Thyroid gland (tissue), 4 donors: ENCODE results near the gene GAS1. TPM values are rescaled to one million over a fixed set of nuclear protein-coding genes. Genes with fewer than 3 reads are reported as not detected.

ENCODE experiments used
- DNase-seq, 2 donors: peaks; one replicate each; pipeline ENCODE4 v3.0.0-alpha.2; 2019
- H3K27ac ChIP-seq, 3 donors: fragments of 200-600 bp; sonication (generic); 1 replicate in 2 of 3; 2 replicates in 1 of 3; pipeline ENCODE4 v1.5.1; 2016 to 2019; ENCODE audit warnings: mild to moderate bottlenecking in 1 of 3, moderate library complexity in 1 of 3
- H3K27me3 ChIP-seq: fragments of 200-600 bp; sonication (generic); one replicate; pipeline ENCODE4 v1.5.1; 2019
- H3K36me3 ChIP-seq, 2 donors: fragments of 200-600 bp; sonication (generic); one replicate each; pipeline ENCODE4 v1.5.1; 2016 to 2019
- H3K4me1 ChIP-seq, 2 donors: fragments of 200-600 bp; sonication (generic); one replicate each; pipeline ENCODE4 v1.5.1; 2017 to 2019
- H3K4me3 ChIP-seq, 3 donors: fragments of 200-600 bp; sonication (generic); replicated peaks in 1 of 3; 1 replicate in 2 of 3; 2 replicates in 1 of 3; pipeline ENCODE4 v1.5.1; 2016; ENCODE audit warnings: mild to moderate bottlenecking in 1 of 3
- H3K9me3 ChIP-seq: fragments of 200-600 bp; sonication (generic); one replicate; pipeline ENCODE4 v1.5.1; 2017
- POLR2A ChIP-seq, 2 donors: fragments of 450-650 bp; IDR thresholded peaks; one replicate each; pipeline ENCODE4 v1.6.1; 2017; ENCODE audit warnings: antibody characterized with exemption in 2 of 2, mild to moderate bottlenecking in 2 of 2, moderate library complexity in 1 of 2
- WGBS, 2 donors: methylation state at CpG; one replicate each; pipeline ENCODE4 v1.1.5; 2017; 5-methylcytosine and 5-hydroxymethylcytosine counted together
- intact Hi-C: fragments of 100-400 bp; cut with DNase I; formaldehyde crosslinking; loops from one replicate; pipeline ENCODE4 v1.15.1; 2023
- total RNA-seq, 4 donors: library from RNA; depleted of rRNA; stranded (reverse); fragments of >200 nt; gene quantifications; one replicate each; pipeline ENCODE4 v1.2.3, GENCODE V29; 2016
- TF ChIP-seq, protein P1 (sequence below), 6 experiments: fragments of 200-600 bp in 3 of 6; fragments of 450-650 bp in 3 of 6; sonication (generic) in 3 of 6; IDR thresholded peaks; one replicate each; pipeline ENCODE4 v1.5.1; 2016 to 2019; ENCODE audit warnings: antibody characterized with exemption in 6 of 6, mild to moderate bottlenecking in 2 of 6, inconsistent platforms in 1 of 6, moderate library complexity in 1 of 6

The GAS1 gene
- total RNA-seq, 4 donors from 2014 or later, result 17.1 to 88.6 (median 35.3) TPM

DNA sequence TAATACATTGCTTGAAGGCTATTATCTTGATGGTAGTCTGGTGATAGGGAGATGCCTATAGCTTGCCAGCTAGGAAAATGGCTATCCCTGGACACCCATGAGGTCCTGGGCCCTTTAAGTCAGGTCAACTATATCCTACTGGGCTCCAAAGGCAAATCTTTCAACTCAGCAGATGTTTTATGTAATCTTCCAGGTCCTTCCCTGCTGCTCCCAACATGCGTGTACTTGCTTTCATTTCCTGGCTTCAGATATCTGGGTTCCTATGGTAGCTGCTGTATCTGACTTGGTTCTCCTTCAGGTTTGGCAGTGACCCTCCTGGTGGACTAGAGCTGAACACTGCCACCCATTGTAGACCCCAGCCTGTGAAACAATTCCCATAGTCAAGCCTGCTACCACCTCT is 32.4 kb upstream of the GAS1 start:
- WGBS, 2 donors, result 91 to 100% methylated on average over 1 of the region's 1 CpG
- Histone ChIP-seq H3K36me3 (no peaks in the 10 kb centered on the region), H3K27me3 (no peaks in the 10 kb centered on the region), H3K4me3 (no peak overlapping the region), H3K27ac (no peak overlapping the region), H3K4me1 (peaks cover 0 to 5% of the 10 kb centered on the region in 2 donors), H3K9me3 (no peaks in the 10 kb centered on the region)
- DNase-seq, result no peak
- intact Hi-C loops, result no loop called here
- TF ChIP-seq, protein P1, sequence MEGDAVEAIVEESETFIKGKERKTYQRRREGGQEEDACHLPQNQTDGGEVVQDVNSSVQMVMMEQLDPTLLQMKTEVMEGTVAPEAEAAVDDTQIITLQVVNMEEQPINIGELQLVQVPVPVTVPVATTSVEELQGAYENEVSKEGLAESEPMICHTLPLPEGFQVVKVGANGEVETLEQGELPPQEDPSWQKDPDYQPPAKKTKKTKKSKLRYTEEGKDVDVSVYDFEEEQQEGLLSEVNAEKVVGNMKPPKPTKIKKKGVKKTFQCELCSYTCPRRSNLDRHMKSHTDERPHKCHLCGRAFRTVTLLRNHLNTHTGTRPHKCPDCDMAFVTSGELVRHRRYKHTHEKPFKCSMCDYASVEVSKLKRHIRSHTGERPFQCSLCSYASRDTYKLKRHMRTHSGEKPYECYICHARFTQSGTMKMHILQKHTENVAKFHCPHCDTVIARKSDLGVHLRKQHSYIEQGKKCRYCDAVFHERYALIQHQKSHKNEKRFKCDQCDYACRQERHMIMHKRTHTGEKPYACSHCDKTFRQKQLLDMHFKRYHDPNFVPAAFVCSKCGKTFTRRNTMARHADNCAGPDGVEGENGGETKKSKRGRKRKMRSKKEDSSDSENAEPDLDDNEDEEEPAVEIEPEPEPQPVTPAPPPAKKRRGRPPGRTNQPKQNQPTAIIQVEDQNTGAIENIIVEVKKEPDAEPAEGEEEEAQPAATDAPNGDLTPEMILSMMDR (IDR thresholded peaks at IDR 0.05), result no peak
- no peak for TF ChIP-seq POLR2A (IDR thresholded peaks at IDR 0.05)

DNA sequence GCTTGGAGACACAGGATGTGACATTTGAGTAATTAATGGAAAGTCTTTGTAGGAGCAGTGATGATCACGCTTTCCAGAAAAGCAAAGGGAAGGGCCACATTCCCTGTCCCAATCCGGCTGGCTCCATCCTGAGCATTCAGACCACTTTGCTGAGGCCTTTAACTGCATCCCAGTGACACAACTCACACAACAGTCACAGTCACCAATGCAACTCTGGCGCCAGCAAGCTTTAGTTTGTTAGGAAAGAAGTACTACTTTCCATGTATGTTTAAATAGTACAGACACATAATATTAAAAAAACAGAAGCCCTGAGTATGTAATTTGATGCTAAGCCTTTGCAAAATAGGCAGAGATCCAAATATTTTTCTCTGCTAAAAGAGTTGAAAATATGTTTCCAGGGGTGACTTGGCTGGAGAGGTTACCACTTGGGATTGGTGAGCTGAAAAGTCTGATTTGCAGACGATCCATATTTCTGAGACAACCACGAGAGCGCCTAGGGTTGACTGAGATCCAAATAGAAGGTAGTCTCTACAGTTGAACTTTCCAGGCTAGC is 31.7 kb upstream of the GAS1 start:
- no peaks in the 10 kb centered on the region for H3K27me3 ChIP-seq
- intact Hi-C loops, result no loop called here
- no peak overlapping the region for H3K4me3 ChIP-seq
- no peak for DNase-seq
- TF ChIP-seq, protein P1 (IDR thresholded peaks at IDR 0.05), result no peak
- TF ChIP-seq POLR2A (IDR thresholded peaks at IDR 0.05), result no peak
- no peaks in the 10 kb centered on the region for H3K36me3 ChIP-seq
- H3K27ac ChIP-seq, result no peak overlapping the region
- WGBS, 2 donors, result 67 to 76% methylated on average over 6 of the region's 6 CpGs
- peaks cover 0 to 5% of the 10 kb centered on the region in 2 donors for H3K4me1 ChIP-seq
- H3K9me3 ChIP-seq, result no peaks in the 10 kb centered on the region

DNA sequence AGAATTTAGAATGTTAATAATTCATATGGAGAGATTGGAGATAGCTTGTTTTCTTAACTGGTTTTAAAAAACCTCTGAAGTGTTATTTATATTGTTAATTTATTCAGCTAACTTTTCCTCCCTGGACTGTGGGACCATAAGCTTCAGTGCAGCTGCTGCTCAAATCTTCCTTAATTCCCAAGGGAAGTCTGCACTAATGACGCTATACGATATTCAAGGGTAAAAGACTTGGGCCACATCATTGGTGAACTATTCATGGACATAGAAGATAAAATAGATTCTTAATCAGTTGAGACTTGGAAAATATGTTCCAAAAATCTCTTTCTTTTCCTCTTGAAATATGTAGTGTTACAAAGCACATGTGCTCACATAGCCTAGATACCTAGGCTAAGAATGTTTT is 31.1 kb upstream of the GAS1 start:
- no peak overlapping the region for H3K27ac ChIP-seq
- H3K4me3 ChIP-seq, result no peak overlapping the region
- DNase-seq, result no peak
- H3K36me3 ChIP-seq, result no peaks in the 10 kb centered on the region
- TF ChIP-seq, protein P1 (IDR thresholded peaks at IDR 0.05), result no peak
- TF ChIP-seq POLR2A (IDR thresholded peaks at IDR 0.05), result no peak
- no peaks in the 10 kb centered on the region for H3K9me3 ChIP-seq
- peaks cover 0 to 5% of the 10 kb centered on the region in 2 donors for H3K4me1 ChIP-seq
- 69 to 86% methylated on average over 2 of the region's 2 CpGs for WGBS, 2 donors
- H3K27me3 ChIP-seq, result no peaks in the 10 kb centered on the region
- intact Hi-C loops, result no loop called here

DNA sequence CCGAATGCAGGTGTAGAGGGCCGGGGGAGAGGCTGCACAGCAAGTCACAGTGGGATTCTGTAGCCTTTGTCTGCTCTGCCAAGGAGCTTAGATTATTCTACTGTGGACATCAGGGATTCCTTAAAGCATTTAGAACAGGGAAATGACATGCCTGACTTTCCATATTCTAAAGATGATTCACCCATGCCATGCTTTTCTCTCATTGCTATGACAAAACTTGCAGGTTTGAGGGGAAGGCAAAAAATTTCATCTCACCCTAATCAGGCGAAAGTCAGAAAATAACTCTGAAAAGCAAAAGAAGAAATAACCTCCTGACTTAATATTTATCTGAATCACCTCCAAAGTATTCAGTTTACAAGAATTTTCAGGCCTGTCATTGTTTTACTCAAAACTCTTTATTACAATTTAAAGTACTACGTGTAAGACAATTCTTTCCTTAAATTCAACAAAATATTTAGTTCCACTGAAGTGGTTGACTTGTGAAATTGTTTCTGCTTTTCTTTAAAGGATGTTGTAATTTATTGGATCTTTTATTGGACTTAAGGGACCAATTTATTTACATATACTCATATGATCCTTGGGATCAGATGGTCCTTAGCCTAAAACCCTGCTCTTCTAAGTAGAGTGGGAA is 30.0 kb upstream of the GAS1 start:
- H3K4me3 ChIP-seq, result no peak overlapping the region
- TF ChIP-seq, protein P1 (IDR thresholded peaks at IDR 0.05), result no peak
- TF ChIP-seq POLR2A (IDR thresholded peaks at IDR 0.05), result no peak
- no peaks in the 10 kb centered on the region for H3K36me3 ChIP-seq
- H3K27ac ChIP-seq, result no peak overlapping the region
- 93 to 94% methylated on average over 4 of the region's 4 CpGs for WGBS, 2 donors
- no peak for DNase-seq
- no peaks in the 10 kb centered on the region for H3K27me3 ChIP-seq
- H3K4me1 ChIP-seq, result peaks cover 0 to 5% of the 10 kb centered on the region in 2 donors
- no peaks in the 10 kb centered on the region for H3K9me3 ChIP-seq
- intact Hi-C loops, result no loop called here

DNA sequence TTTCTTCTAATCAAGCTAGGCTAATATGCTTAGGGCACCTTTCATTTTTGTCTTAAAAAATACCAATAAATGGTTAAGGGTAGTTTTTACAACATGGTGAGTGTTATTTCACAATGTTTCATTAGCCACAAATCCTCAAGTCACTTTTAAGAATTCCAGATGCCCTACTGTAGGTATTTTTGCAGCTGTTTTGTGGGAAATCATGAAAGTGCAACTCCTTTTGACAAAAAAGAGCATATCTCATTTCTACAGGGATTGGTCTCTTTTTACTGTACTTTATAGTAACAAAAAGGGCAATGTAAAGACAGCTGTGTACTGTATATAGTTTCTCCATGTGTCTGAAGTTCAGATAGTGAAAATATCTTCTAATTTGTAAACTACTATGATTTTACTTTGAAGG is 28.3 kb upstream of the GAS1 start:
- no peak for DNase-seq
- Histone ChIP-seq H3K36me3 (no peaks in the 10 kb centered on the region), H3K9me3 (no peaks in the 10 kb centered on the region), H3K27me3 (no peaks in the 10 kb centered on the region), H3K27ac (no peak overlapping the region), H3K4me1 (peaks cover 0 to 5% of the 10 kb centered on the region in 2 donors), H3K4me3 (no peak overlapping the region)
- TF ChIP-seq, protein P1 (IDR thresholded peaks at IDR 0.05), result no peak
- no peak for TF ChIP-seq POLR2A (IDR thresholded peaks at IDR 0.05)
- intact Hi-C loops, result no loop called here
